HepG2 (cell line): ENCODE measurements around the gene OR52W1. TPM values are rescaled to one million over a fixed set of nuclear protein-coding genes. Genes with fewer than 3 reads are reported as not detected.

Experiments used
- ATAC-seq: fragments of 200-7000 bp; cut with Tn5 transposase; 3 replicates; pipeline ENCODE4 v1.9.1; 2020; ENCODE audit warnings: mild to moderate bottlenecking, moderate library complexity
- BruUV-seq: library from RNA; stranded (reverse); fragments of 400-500 nt; replicated peaks from 2 replicates; lab custom pipeline; 2021; lab: Mats Ljungman, UMichigan
- CTCF ChIA-PET: fragments of 300-600 bp; formaldehyde crosslinking; extraction: SDS; loops from one replicate; lab custom pipeline; 2021; ENCODE audit warnings: low total read pairs, inconsistent platforms, low intra/inter-chr PET ratio; lab: Yijun Ruan, JAX
- POLR2A ChIA-PET: fragments of 350-600 bp; sonication (Branson Sonifier 250); formaldehyde crosslinking; loops from one replicate; lab custom pipeline; 2020; ENCODE audit warnings: antibody characterized with exemption, inconsistent platforms; lab: Yijun Ruan, JAX
- DNase-seq: peaks from one replicate; pipeline ENCODE4 v3.0.0-alpha.2; 2015; ENCODE audit warnings: low spot score
- FAIRE-seq: peaks from 3 replicates; lab custom pipeline; 2011; peaks lifted over from hg19 to GRCh38; lab: Jason Lieb, UNC
- H2AFZ ChIP-seq: one replicate; pipeline ENCODE4 v1.6.1; 2011; ENCODE audit warnings: low read length, inconsistent platforms
- H3K27ac ChIP-seq: fragments of 300-600 bp; 3 replicates; pipeline ENCODE4 v1.8.0; 2011; ENCODE audit warnings: mixed run types, mild to moderate bottlenecking, mixed read lengths, low read length, inconsistent platforms; ENCODE audit not compliant: insufficient read depth; ENCODE audit errors: extremely low read length
- H3K27me3 ChIP-seq, 2 experiments: fragments of 200-600 bp in 1 of 2; 2 replicates in 1 of 2; 3 replicates in 1 of 2; pipeline versions ENCODE4 v1.6.0 to v1.8.0; 2011; ENCODE audit warnings: low read length in 2 of 2, mild to moderate bottlenecking in 2 of 2, moderate library complexity in 2 of 2, inconsistent platforms in 1 of 2; ENCODE audit not compliant: insufficient read depth in 2 of 2, control insufficient read depth in 1 of 2
- H3K36me3 ChIP-seq, 2 experiments: fragments of 200-600 bp in 1 of 2; replicated peaks in 1 of 2; 2 replicates in 1 of 2; 3 replicates in 1 of 2; pipeline versions ENCODE4 v1.5.1 to v1.8.0; 2011; ENCODE audit warnings: low read length in 2 of 2, inconsistent platforms in 1 of 2; ENCODE audit not compliant: insufficient read depth in 2 of 2, control insufficient read depth in 1 of 2
- H3K4me1 ChIP-seq: 2 replicates; pipeline ENCODE4 v1.5.1; 2012; ENCODE audit warnings: low read length, inconsistent platforms; ENCODE audit not compliant: insufficient read depth
- H3K4me2 ChIP-seq: 2 replicates; pipeline ENCODE4 v1.6.0; 2011; ENCODE audit warnings: low read depth, low read length, inconsistent platforms
- H3K4me3 ChIP-seq, 3 experiments: fragments of 200-600 bp in 1 of 3; sonication (generic), shearing (Covaris generic) in 1 of 3; replicated peaks in 1 of 3; 2 replicates each; pipeline ENCODE4 v1.5.1; 2011 to 2016; ENCODE audit warnings: low read length in 3 of 3, inconsistent platforms in 2 of 3, low read depth in 2 of 3, mild to moderate bottlenecking in 2 of 3, control low read depth in 1 of 3, mixed read lengths in 1 of 3; ENCODE audit not compliant: insufficient read depth in 1 of 3
- H3K79me2 ChIP-seq: one replicate; pipeline ENCODE4 v1.6.1; 2011; ENCODE audit warnings: low read length, inconsistent platforms; ENCODE audit not compliant: insufficient read depth
- H3K9ac ChIP-seq: 2 replicates; pipeline ENCODE4 v1.6.0; 2011; ENCODE audit warnings: mild to moderate bottlenecking, low read depth, low read length, inconsistent platforms; ENCODE audit not compliant: insufficient read depth
- H3K9me3 ChIP-seq: 2 replicates; pipeline ENCODE4 v1.5.1; 2012; ENCODE audit warnings: mild to moderate bottlenecking, low read length
- H4K20me1 ChIP-seq: 2 replicates; pipeline ENCODE4 v1.6.0; 2011; ENCODE audit warnings: inconsistent platforms, mild to moderate bottlenecking, low read length, moderate library complexity; ENCODE audit not compliant: insufficient read depth
- CEBPB ChIP-seq: IDR thresholded peaks from 2 replicates; pipeline ENCODE4 v1.6.1; 2011; ENCODE audit warnings: low read depth, low read length, improper control_type of control experiment, borderline replicate concordance
- NR2F6 ChIP-seq, 2 experiments: IDR thresholded peaks; 2 replicates each; pipeline ENCODE4 v1.6.1; 2016; ENCODE audit warnings: antibody characterized with exemption in 1 of 2, mild to moderate bottlenecking in 1 of 2
- TMF1 ChIP-seq: sonication (generic); formaldehyde crosslinking; IDR thresholded peaks from 2 replicates; pipeline ENCODE4 v1.8.1; 2022; ENCODE audit warnings: low read depth, missing genetic modification reagents
- XRCC5 ChIP-seq: fragments of 200-400 bp; formaldehyde crosslinking; optimal IDR thresholded peaks from 2 replicates; pipeline ENCODE3; 2017; ENCODE audit warnings: mild to moderate bottlenecking, low read length
- WGBS: methylation state at CpG from one replicate; pipeline ENCODE4 v1.1.6; 2017; ENCODE audit warnings: low lambda C conversion rate; 5-methylcytosine and 5-hydroxymethylcytosine counted together
- in situ Hi-C: cut with HindIII; loops from 2 replicates; pipeline ENCODE4 v1.10.0; 2017; ENCODE audit warnings: low pct_unique_long_range_greater_than_20kb; ENCODE audit not compliant: extremely low pct_ligation_motif_present
- intact Hi-C: fragments of 100-400 bp; cut with micrococcal nuclease; formaldehyde crosslinking; loops from one replicate; pipeline ENCODE4 v1.10.0; 2022; ENCODE audit not compliant: unreplicated experiment
- polyA plus RNA-seq, 8 experiments: library from polyadenylated mRNA; depleted of rRNA in 3 of 8; stranded (reverse) in 7 of 8; unstranded in 1 of 8; fragments of >200 nt; fragmentation: Illumina TruSeq in 4 of 8; extraction: Trizol in 4 of 8; gene quantifications; 2 replicates each; pipeline versions ENCODE4 v1.2.1 to v1.2.3, GENCODE V29; 2011 to 2016; ENCODE audit warnings: low read depth in 4 of 8, missing spikeins in 1 of 8, mixed read lengths in 1 of 8; ENCODE audit not compliant: insufficient read depth in 1 of 8
- total RNA-seq, 5 experiments: library from RNA; depleted of rRNA; stranded (reverse); fragments of >200 nt; fragmentation: Illumina TruSeq; extraction: Trizol; gene quantifications; 2 replicates each; pipeline ENCODE4 v1.2.3, GENCODE V29; 2016; ENCODE audit warnings: low read depth in 1 of 5
- TF ChIP-seq, protein P1 (sequence below): sonication (generic); formaldehyde crosslinking; conservative IDR thresholded peaks from 2 replicates; pipeline ENCODE4 v1.4.0; 2020; ENCODE audit warnings: mild to moderate bottlenecking, missing genetic modification reagents, moderate library complexity
- TF ChIP-seq, protein P2 (sequence below): IDR thresholded peaks from 2 replicates; pipeline ENCODE4 v1.6.1; 2016; ENCODE audit warnings: missing compliant biosample characterization, missing genetic modification reagents, borderline replicate concordance

Gene OR52W1
- total and polyA plus RNA-seq, 2 of the 13 experiments (the other 11 are each of a cell fraction or from before 2014, with no cell fraction given), result not detected

DNA sequence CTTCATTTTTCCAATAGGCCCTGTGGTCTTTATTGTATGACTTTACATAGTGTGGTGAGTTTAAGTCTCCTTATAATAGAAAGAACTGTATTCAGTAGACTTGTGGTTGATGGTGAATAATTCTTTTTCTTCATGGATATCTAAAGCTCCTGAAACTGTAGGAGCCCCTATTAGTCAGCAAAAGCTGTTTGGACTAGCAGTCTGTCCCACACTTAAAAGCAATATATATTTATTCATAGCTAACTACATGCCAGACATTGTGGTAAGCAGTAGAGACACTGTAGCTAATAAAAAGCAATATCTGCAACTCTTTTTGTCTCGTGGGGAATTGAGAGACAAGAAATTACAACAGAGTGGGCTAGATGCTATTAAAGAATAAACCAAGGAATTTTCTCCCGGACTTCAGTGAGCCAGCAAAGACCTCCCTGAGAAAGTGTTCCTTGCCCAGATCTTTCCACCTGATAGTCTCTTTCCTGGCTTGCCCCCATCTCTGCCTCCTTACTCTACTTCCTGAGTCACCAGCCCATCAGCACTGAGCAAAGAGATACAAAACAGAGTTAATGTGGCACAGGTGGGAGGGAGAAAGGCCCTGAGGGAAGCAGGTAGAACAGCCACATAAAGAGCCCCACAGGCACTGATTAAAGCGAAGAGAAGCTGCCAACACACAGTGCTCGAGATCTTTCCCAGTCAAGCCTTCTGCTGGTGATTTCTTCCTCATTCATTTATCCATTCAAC lies 1.4 kb upstream of the OR52W1 start (continued):
- TF ChIP-seq, protein P1, sequence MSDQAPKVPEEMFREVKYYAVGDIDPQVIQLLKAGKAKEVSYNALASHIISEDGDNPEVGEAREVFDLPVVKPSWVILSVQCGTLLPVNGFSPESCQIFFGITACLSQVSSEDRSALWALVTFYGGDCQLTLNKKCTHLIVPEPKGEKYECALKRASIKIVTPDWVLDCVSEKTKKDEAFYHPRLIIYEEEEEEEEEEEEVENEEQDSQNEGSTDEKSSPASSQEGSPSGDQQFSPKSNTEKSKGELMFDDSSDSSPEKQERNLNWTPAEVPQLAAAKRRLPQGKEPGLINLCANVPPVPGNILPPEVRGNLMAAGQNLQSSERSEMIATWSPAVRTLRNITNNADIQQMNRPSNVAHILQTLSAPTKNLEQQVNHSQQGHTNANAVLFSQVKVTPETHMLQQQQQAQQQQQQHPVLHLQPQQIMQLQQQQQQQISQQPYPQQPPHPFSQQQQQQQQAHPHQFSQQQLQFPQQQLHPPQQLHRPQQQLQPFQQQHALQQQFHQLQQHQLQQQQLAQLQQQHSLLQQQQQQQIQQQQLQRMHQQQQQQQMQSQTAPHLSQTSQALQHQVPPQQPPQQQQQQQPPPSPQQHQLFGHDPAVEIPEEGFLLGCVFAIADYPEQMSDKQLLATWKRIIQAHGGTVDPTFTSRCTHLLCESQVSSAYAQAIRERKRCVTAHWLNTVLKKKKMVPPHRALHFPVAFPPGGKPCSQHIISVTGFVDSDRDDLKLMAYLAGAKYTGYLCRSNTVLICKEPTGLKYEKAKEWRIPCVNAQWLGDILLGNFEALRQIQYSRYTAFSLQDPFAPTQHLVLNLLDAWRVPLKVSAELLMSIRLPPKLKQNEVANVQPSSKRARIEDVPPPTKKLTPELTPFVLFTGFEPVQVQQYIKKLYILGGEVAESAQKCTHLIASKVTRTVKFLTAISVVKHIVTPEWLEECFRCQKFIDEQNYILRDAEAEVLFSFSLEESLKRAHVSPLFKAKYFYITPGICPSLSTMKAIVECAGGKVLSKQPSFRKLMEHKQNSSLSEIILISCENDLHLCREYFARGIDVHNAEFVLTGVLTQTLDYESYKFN (CRISPR knock-in tag), result no peak
- TF ChIP-seq XRCC5 (no peak), NR2F6 (IDR thresholded peaks at IDR 0.05) (no peak), NR2F6 (CRISPR knock-in tag; IDR thresholded peaks at IDR 0.05) (no peak), TMF1 (CRISPR knock-in tag) (no peak)

DNA sequence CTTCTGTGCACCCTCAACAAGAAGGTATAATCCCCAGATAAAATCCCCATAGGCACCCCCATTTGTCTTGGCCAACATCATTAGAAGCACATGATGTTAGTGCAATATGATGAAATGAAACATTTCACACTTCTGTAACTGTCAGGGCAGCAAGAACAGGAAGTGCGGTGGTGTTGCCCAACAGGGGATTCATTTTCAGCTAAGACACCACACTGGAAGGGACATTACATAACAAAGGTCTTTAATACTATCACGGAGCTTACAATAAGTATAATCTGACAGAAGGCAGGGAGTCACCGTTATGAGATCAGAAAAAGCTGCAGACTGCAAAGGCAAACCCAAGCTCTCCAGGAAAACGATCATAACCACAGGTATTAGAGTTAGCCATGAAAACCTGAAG lies 2.0 kb downstream of the OR52W1 start:
- BruUV-seq, result no TSS peak
- TF ChIP-seq, protein P2, sequence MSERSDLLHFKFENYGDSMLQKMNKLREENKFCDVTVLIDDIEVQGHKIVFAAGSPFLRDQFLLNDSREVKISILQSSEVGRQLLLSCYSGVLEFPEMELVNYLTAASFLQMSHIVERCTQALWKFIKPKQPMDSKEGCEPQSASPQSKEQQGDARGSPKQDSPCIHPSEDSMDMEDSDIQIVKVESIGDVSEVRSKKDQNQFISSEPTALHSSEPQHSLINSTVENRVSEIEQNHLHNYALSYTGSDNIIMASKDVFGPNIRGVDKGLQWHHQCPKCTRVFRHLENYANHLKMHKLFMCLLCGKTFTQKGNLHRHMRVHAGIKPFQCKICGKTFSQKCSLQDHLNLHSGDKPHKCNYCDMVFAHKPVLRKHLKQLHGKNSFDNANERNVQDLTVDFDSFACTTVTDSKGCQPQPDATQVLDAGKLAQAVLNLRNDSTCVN, result no peak
- peak; percentile 1; the same call in 1 of the 2 replicates for TF ChIP-seq CEBPB
- Histone ChIP-seq H3K9me3 (no peaks in the 10 kb centered on the region), H3K79me2 (no peaks in the 10 kb centered on the region), H3K4me2 (no peak overlapping the region), H3K9ac (no peak overlapping the region), H2AFZ (no peak overlapping the region), H3K27me3 (peaks cover 1 to 5% of the 10 kb centered on the region in 2 experiments; a peak in 3 of 5 replicates), H4K20me1 (no peaks in the 10 kb centered on the region), H3K4me3 (no peak overlapping the region), H3K4me1 (no peaks in the 10 kb centered on the region), H3K27ac (no peak overlapping the region), H3K36me3 (no peaks in the 10 kb centered on the region)
- FAIRE-seq (no peak), DNase-seq (no peak), ATAC-seq (no peak)
- 56% methylated on average over 4 of the region's 4 CpGs for WGBS
- intact Hi-C loops (no loop called here), in situ Hi-C loops (no loop called here)
- CTCF ChIA-PET, result no interaction called here
- POLR2A ChIA-PET, result no interaction called here
